HG03439 (cell line): ENCODE measurements around the gene SIRPB2.
"Not testable (repeated sequence)": the region's sequence is repeated elsewhere in the genome, so short reads cannot be mapped to it uniquely, and the experiment has no call there.

ENCODE experiments used
- ATAC-seq: cut with Tn5 transposase; IDR thresholded peaks from one replicate; pipeline ENCODE4 v1.9.1; 2021; ENCODE audit warnings: mild to moderate bottlenecking, moderate library complexity; ENCODE audit not compliant: unreplicated experiment

SIRPB2 gene

DNA sequence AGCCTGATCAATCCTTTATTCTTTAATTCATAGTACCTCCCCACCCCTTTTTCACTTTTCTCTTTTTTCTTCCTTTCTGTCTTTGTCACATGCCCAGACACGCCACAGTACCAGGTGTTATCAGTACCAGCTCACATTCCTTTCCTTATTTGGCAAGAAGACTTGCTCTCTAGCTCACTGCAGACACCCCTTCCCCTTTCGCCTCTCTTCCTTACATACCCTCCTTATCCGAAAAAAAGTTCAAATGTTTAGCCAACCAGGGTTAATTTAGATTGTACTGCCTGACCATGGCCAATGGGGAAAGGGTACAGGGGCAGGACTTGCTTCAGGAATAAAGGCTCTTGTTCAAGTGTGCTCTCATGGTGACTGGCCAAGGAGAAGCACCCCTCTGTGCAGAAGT lies 9.3 kb upstream of the SIRPB2 start:
- no peak for ATAC-seq

DNA sequence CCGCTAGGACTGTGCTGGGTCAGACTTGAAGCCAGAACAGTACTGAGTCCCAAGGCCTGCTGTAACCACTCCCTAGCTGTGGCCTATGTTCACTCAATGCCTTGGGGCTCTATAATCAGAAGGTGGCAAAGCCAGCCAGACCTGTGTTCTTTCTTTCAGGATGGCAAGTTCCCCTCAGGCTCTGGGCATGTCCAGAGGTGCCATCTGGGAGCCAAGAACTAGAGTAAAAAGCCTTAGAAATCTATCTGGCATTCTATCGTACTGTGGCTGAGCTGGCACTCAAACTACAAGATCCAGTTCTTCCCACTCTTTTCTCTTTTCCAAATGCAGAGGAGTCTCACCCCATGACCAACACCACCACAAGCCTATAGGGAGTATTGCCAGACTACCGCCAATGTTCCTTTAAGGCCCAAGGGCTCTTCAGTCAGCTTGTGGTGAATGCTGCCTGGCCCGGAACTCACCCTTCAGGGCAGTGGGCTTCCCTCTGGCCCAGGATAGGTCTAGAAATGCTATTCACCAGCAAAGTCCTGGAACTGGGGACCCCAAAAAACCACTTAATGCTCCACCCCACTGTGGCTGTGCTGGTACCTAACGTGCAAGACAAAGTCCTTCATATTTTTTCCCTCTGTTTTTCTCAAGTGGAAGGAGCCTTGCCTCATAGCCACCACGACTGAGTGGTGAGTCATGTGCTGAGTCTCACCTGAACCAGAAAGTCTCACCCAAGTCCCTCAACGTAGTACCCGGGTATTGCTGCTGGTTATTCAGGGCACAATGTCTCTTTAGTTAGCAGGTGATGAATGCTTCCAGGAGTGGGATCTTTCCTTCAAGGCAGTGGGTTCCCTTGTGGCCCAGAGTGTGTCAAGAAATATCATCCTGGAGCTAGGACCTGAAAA lies 8.6 kb upstream of the SIRPB2 start:
- ATAC-seq, result no peak

DNA sequence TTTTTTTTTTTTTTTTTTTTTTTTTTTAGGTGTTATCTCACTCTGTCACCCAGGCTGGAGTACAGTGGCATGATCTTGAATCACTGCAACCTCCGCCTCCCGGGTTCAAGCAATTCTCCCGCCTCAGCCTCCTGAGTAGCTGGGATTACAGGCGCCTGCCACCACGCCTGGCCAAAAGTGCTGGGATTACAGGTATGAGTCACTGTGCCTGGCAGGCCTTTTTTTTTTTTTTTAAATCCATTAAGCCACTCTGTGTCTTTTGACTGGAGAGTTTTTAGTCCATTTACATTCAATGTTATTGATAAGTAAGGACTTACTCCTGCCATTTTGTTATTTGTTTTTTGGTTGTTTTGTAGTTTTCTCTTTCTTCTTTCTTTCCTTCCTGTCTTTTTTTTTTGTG lies 6.2 kb upstream of the SIRPB2 start:
- ATAC-seq, result not testable (repeated sequence)

DNA sequence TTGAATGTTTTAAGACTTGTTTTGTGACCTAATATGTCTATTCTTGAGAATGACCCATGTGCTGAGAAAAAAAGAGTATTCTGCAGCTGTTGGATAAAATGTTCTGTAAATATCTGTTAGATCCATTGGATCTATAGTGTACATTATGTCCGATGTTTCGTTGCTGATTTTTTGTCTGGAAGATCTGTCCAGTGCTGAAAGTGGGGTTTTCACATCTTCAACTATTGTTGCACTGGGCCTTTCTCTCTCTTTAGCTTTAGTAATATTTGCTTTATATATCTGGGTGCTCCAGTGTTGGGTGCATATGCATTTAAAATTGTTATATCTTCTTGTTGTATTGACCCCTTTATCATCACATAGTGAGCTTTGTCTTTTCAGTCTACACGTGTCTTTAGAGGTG lies 5.7 kb upstream of the SIRPB2 start:
- no peak for ATAC-seq

DNA sequence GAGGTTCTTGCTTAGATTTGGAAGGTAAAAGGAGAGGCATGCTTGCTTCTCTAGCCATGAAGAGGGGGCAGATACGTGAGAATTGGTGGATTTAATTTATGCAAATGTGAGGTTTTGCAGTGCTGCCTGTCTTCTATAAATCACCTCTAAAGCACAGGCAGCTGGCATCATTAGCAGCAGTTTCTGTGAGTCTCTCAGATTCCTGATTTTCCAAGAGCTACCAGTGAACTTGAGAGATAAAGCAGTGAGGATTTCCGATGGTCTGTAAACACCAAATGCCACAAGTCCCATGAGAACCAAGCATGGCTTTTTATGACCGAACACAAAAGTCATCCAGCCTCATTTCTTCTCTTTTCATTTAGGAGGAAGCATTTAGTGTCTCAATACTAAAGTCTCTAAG lies 3.2 kb upstream of the SIRPB2 start:
- no peak for ATAC-seq

DNA sequence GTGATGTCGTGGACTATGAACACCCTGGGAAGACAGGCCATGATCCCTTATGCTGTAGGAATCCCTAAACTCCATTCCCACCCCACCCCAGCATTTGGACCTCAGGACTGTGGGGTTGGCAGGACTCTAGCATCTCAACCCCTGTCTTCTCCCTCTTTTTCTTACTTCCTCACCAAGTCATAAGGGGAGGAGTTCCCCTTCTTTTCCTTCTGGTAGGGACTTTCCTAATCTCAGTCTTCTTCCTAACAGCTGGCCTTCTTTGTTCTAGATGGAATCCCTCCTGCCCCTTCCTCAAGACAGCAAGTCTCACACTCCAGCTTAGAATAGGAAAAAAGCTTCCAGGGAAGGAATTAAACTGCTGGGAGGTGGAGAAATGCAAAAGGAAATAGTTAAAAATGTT lies 2.3 kb upstream of the SIRPB2 start:
- no peak for ATAC-seq

DNA sequence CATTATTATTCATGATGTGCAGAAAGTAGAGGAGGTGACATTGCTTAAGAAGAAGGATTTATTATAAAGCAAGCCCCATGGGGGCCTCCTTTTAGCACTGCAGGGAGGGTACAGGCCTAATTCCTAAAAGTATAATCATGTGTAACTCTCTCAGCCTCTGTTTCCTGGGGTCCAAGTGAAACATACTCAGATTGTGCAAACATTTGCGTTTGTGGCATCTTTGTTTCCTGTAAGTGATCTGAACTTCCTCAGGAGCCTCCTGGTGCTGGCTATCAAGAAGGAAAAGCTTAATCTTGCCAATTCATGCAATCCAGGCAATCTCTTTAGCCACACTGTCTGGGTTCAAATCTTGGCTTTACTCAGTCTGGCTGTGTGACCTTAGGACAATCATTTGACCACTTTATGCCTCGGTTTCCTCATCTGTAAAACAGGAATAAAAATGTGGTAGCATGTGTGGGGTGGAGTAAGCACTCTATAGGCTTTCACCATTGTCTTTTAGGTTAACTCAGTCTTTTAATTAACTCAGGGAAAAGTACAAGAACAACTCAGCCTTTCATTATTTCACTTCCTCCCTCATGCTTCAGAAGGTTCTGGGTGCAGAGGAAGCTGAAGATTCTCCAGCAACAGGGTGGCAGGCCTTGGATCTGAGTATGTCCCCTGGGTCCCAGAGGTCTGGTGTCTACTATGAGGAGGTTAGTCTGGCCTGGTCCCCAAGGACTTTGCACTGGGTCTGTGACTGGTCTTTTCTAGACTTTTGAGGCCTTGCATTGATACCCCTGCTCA lies 831 bp upstream of the SIRPB2 start:
- ATAC-seq, result no peak

DNA sequence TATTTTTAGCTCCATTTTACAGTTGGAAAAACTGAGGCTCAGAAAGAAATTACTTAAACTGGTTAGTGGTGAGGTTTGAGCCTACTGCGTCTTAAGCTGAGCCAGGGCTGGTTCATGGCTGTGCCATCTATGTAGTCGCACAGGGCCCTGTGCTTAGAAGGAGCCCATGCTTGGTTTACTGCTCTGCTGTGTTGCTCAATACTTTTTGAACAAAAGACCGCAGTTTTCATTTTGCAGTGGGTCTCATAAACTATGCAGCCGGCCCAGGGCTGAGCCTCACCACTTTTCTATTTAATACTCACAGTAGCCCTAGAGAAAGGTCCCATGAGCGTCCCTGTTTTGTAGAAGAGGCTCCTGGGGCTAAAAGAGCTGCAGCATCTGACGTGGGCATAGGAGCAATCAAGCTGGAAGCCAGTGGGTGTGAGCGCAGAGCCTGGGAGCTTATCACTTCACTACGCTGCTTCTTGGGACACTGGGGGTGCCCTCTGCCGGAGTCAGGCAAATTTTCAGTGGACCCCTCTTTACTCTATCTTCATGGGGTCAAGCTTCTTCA lies 501 bp downstream of the SIRPB2 start:
- no peak for ATAC-seq

DNA sequence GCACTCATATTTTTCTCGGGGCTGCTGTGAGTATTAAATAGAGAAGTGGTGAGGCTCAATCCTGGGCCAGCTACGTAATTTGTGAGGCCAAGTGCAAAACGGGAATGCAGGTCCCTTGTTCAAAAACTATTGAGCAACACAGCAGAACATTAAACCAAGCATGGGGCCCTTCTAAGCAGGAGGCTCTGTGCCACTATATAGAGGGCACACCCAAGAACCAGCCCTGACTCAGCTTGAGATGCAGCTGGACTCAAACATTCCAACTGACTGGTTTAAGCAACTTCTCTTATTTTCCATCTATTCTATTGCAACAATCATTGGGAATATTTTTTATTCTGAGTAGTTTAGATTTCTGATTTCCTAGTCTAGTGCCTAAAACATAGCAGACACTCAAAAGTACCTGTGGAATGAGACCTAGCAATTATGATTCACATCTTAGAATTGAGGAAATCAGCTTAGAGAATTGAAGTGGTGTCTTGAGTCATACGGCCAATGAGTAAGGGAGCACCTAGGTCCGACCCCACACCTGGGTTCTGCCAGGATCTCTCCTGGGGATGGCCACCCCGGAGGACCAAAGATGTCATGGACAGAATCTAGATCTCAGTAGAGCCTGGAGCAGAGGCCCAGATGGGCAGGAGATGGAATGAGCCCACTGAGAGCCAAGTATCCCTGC lies 1.3 kb downstream of the SIRPB2 start:
- no peak for ATAC-seq

DNA sequence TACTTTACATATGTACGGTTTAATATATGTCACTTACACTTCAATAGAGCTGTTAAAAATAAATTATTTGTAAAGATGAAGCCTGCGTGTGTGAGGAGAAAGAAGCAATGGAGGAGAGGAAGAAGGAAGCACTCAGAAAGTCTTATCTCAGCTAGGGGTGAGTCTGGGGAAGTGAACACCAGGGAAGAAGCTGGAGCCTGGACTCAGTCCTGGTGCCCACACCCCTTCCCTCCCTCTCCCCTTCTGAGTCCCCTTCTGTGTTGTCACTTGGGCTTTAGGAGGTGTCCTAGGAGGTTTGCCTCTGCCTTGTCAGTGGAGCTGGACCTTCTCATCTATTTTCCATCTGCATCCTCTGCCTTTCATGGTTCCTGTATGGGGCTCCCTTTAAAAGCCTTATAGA lies 1.9 kb downstream of the SIRPB2 start:
- ATAC-seq, result no peak

DNA sequence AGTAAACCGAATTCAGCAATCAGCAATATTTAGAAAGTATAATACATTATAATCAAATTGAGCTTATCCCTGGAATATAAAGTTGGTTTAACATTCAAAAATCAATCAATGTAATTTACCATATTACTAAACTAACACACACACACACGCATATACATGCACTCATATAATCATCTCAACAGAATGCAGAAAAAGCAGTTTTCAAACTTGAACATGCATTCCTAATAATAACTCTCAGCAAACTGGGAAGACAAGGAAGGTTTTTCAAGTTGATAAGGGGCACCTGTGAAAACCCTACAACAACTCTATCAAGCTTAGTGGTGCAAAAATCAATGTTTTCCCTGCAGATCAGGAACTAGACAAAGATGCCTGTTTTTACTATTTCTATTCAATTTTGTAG lies 4.7 kb downstream of the SIRPB2 start:
- ATAC-seq, result no peak

DNA sequence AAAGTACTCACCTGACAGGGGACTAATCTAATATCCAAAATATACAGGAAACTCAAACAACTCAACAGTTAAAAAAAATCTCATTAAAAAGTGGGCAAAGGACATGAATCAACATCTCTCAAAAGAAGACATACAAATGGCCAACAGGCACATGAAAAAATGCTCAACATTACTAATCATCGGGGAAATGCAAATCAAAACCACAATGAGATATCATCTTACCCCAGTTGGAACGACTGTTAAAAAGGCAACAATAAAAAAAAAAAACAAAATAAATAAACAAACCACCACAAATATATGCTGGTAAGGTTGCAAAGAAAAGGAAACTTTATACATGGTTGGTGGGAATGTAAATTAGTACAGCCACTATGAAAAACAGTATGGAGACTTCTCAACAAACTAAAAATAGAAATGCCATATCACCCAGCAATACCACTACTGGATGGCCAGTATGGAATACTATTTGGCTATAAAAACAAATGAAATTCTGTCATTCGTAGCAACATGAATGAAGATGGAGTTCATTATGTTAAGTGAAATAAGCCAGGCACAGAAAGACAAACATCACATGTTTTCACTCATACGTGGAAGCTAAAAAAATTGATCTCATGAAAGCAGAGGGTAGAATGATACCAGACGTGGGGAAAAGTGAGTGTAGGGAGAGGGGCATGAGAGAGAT lies 6.6 kb downstream of the SIRPB2 start:
- ATAC-seq, result no peak

DNA sequence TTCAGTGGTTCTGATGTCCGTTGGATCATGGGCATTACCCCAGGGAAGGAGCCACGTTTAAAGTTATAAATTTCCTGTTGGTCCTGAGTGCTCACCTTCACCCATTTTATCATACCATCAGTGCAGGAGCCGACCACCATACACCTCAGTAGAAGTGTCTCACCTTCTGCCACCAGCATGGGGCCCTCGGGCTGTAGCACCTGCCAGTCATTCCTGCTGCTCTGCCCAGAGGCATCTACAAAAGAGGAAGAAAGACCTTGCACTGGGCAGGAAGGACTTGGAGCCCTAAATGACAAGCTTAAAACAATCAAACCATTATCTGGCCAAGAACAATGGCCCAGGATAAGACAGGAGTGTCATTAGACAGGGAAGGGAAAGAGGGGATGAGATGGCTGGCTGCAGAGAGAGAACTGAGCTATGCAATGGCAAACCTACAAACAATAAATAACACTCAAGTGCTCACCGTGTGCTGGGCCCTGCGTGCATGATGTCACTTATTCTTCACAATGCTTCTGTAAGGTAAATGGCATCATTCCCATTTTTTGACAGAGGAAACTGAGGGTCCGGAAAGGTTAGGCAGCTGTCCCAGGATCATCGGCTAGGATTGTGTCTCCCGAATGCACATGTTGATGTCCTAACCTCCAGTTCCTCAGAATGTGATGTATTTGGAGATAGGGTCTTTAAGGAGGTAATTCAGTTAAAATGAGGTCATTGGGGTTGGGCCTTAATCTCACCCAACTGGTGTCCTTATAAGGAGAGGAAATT lies 11.2 kb downstream of the SIRPB2 start:
- no peak for ATAC-seq

DNA sequence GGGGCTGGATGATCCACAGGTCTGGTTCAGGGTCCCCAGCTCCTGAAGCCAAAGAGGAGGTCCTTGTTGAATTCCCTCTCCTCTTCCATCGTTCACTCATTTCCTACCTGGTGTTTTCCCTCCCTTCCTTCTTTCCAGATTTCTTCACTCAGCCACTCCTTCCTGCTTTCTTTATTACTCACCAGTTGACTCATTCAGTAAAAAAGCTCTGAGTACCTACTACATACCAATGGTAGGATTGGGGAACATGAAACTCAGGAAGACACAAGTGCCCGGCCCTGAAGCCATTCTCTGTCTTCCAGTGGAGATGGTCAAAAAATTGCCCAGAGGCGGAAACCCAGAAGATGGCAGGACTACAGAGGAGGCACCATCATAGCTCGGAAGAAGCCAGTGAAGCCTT lies 12.7 kb downstream of the SIRPB2 start:
- no peak for ATAC-seq

DNA sequence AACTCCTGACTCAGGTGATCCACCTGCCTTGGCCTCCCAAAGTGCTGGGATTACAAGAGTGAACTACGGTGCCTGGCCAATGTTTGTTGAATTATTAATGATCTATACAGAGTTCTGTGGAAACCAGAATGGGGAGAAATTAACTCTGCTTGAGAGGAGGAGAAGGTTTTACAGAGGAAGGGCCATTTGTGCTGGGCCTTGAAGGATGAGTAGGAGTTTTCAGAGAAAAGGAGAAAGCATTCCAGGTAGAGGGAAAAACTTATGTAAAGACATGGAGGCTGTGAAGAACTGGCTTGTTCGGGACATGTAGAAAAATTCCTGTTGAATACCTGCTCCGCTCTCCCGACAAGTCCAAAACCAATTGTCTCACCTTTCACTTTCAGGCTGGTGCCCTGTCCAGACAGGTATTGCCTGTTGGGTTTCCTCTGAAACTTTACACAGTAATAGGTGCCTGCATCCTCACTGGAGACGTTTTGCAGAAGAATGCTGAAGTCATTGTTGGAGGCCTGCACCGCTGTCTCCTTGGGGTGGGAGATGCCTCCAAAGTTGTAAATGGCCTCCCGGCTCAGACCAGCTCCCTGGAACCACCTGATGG lies 13.2 kb downstream of the SIRPB2 start:
- ATAC-seq, result no peak

DNA sequence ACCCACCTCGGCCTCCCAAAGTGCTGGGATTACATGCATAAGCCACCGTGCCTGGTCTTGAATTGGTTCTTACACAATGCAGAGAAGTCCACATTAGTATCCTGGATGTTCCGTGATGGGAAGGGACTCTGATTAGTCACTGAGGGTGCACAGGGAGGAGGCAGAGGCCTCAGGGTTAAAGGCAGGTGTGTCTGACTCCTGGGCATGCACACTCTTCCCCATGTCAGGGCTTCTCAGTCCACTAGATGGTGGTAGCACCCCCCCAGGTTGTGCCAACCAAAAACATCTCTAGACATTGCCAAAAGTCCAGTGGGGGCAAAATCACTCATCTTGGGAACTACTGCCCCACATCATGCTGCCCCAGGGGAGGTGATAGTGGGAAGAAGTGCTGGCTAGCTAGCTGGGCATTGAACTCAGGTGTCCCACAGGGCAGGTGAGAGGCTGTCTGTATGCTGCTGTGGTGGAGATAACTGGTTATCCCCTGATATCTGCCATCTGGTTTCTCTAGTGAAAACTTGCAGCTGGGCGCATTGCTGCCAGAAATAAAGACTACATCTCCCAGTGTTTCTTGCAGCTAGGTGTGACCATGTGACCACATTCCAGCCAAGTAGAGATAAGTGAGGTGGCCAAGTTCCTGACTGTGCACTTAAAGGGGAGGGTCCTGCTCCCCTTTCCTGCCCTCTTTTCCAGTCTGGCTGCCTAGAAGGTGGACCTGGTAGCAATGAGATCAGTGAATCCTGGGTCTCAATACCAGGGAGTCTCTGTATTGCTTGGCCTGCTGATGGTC lies 16.2 kb downstream of the SIRPB2 start:
- no peak for ATAC-seq

DNA sequence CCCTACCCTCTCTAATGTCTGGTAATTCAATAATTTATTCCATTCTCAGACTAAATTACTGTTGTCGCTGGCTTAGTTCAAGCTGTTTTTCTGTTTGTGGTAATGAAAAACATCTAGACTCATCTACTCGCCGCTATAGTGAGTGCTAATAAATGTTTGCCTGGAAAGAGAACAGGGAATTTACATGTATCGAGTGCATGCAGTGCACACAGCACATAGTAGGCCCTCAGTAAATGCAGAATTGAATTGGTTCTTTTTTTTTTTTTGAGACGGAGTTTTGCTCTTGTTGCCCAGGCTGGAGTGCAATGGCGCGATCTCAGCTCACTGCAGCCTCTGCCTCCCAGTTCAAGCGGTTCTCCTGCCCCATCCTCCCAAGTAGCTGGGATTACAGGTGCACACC lies 16.9 kb downstream of the SIRPB2 start:
- no peak for ATAC-seq

DNA sequence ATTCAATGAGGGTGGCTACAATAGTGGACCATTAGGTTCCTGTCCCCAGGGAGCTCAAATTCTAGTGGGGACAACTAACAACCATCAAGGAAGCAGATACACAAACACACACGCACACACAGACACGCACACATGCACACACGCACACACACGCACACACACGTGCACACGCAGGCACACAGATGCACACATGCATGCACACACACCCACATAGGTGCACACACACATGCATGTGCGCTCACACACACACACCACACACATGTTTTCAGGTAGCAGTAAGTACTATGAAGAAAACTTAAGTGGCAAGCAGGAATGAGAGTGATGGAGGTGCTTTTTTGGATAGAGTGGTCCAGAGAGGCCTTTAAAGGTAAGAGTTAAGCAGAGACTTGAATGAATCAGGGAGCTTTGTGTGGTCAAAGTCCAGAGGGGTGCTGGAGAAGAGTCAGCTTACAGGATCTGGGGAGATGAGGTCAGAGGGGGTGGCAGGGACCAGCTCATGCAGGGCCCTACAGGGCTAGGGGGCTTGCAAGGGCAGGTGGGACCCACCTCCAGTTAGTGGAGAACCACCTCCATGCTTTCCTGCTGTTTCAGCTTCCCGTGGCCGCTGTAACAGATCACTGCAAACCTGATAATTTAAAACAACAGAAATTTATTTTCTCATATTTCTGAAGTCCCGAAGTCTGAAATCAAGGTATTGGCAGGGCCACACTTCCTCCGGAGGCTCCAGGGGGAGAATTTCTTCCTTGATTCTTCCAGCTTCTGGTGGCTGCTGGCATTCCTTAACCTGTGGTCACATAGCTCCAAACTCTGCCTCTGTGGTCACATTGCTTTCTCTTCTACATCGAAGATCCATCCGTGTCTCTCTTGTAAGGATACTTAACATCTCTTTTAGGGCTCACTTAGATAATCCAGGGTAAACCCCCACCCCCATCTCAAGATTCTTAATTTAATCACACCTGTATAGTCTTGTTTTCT lies 17.7 kb downstream of the SIRPB2 start:
- no peak for ATAC-seq
